Measurements from ENCODE around the gene EFNA4. TPM values are rescaled to one million over a fixed set of nuclear protein-coding genes. Genes with fewer than 3 reads are reported as not detected.

Gene EFNA4
- total RNA-seq, 1 experiment from 2014 or later = 14.5 TPM

- Histone ChIP-seq H3K9me3 (ENCODE audit: low read length) (no peaks in the 10 kb centered on the region), H2AFZ (ENCODE audit: low read length) (no peak overlapping the region), H3K4me2 (ENCODE audit: low read depth, low read length, poor library complexity, severe bottlenecking) (no peak overlapping the region), H3K9ac (ENCODE audit: low read length) (no peak overlapping the region), H3K27me3 (ENCODE audit: low read length) (no peaks in the 10 kb centered on the region), H3K9me2 (replicated peaks; ENCODE audit: insufficient read depth, low read length) (no peaks in the 10 kb centered on the region), H3K4me1 (ENCODE audit: low read length) (peaks cover 26% of the 10 kb centered on the region), H3K27ac (ENCODE audit: low read length) (no peak overlapping the region), H3K4me3 (ENCODE audit: low read length) (no peak overlapping the region), H4K20me1 (ENCODE audit: insufficient read depth, low read depth, low read length) (no peaks in the 10 kb centered on the region), H3K79me2 (ENCODE audit: low read length) (peaks cover 24% of the 10 kb centered on the region), H3K36me3 (ENCODE audit: insufficient read depth, low read length) (no peaks in the 10 kb centered on the region)
- DNase-seq = no peak
Measured at GRCh38 chr1:155048449-155049334, 14.8 kb upstream of the EFNA4 start.

DNA sequence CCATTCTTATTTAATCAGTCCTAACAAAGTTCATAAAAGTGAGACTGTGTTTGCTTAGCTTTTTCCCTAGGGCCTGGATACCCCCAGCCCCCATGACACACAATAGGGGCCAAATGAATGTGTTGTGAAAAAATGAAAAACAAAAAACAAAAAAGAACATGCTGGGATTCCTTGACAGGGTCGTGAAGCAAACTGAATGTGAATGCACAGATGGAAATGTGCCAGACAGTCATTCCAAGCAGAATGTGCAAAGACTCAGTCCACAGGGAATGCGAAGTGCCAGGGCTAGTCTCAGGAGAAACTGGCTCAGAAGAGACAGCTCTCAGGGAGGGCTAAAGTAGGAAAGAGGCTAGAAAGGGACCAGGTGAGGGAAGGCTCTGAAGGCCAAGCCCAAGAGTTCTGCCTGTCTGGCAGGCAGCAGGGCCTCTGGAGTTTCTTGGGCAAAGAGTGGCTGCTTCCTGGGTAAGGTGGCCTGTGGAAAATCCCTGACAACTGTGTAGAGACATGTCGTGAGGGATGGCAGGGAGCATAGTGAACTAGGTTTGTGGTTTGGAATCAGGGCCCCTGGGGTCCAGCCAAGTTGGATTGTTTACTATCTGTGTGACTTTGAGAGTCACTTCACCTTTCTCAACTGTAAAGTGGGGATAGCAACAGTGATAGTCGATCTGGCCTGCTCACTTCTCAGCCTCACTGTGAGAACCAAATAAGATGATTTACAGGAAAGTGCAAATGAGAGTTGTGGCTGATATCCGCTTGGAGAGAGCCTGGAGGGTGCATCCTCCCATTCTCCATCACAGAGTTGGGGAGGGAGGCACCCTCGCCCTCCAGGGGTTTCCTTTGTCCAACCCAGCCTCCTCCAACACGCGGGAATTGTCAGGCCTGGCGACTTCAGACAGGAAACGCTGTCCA, 13.6 kb upstream of the EFNA4 start:
- peak; percentile 42 for DNase-seq
- no peak overlapping the region; the same call in 1 of the 2 replicates for H3K27ac ChIP-seq (ENCODE audit: low read length)
- H3K4me1 ChIP-seq (ENCODE audit: low read length) = peaks cover 26% of the 10 kb centered on the region

DNA sequence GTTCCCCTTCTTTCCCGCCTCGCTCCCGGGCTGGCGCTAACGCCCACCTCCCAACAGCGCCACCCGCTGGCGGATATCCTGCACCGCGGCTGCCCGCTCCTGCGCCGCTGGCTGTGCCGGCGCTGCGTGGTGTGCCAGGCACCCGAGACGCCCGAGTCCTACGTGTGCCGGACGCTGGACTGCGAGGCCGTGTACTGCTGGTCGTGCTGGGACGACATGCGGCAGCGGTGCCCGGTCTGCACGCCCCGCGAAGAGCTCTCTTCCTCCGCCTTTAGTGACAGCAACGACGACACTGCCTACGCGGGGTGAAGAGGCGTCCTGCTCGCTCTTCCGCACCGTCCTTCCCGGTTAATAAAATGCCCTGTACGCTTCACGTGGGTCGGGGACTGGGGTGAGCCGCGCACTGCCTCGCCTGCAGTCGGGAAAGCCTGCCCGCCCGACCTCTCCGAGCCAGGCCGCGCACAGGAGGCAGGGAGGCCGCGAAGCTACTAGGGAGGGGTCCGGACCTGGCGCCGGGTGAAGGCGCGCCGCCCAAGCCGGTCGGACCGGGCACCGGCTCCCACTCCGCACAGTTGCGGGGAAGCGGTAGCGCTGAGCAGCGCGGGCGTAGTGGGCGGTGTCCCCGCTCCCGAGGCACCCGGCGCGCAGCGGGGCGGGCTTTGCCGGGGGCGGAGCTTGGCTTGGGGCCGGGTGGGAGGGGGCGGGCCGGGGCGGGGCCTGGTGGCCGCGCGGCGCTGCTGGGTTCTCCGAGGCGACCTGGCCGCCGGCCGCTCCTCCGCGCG, 12.8 kb upstream of the EFNA4 start, which contains the start of gene ADAM15:
Gene ADAM15, plus strand, starts transcription at position 757 of the 782 bp plus-strand sequence. CDS start 71 bp downstream, outside the sequence.
- H3K9me3 ChIP-seq (ENCODE audit: low read length) = no peaks in the 10 kb centered on the region
- H3K9ac ChIP-seq (ENCODE audit: low read length) = peak within 1 kb of the TSS; percentile 98
- no peaks in the 10 kb centered on the region for H3K9me2 ChIP-seq (replicated peaks; ENCODE audit: insufficient read depth, low read length)
- H3K27me3 ChIP-seq (ENCODE audit: low read length) = no peaks in the 10 kb centered on the region
- H3K4me3 ChIP-seq (ENCODE audit: low read length) = peak within 1 kb of the TSS; percentile 100
- 0 out of 2 replicates have a peak, but pooled peaks cover 3% of the 10 kb centered on the region for H3K36me3 ChIP-seq (ENCODE audit: insufficient read depth, low read length)
- H3K4me1 ChIP-seq (ENCODE audit: low read length) = peaks cover 26% of the 10 kb centered on the region
- H2AFZ ChIP-seq (ENCODE audit: low read length) = peak within 1 kb of the TSS; percentile 92
- H3K79me2 ChIP-seq (ENCODE audit: low read length) = peaks cover 24% of the 10 kb centered on the region
- H3K27ac ChIP-seq (ENCODE audit: low read length) = peak within 1 kb of the TSS; percentile 38
- peak within 1 kb of the TSS; percentile 91 for H3K4me2 ChIP-seq (ENCODE audit: low read depth, low read length, poor library complexity, severe bottlenecking)
- peak; percentile 94 for DNase-seq
- H4K20me1 ChIP-seq (ENCODE audit: insufficient read depth, low read depth, low read length) = no peaks in the 10 kb centered on the region

More for the DNA sequence above, 13.6 kb upstream of the EFNA4 start:
- no peaks in the 10 kb centered on the region for H3K9me2 ChIP-seq (replicated peaks; ENCODE audit: insufficient read depth, low read length)
- H3K9ac ChIP-seq (ENCODE audit: low read length) = peak overlapping the region; percentile 75
- H3K79me2 ChIP-seq (ENCODE audit: low read length) = peaks cover 24% of the 10 kb centered on the region
- H3K4me3 ChIP-seq (ENCODE audit: low read length) = peak overlapping the region; percentile 100
- no peaks in the 10 kb centered on the region for H4K20me1 ChIP-seq (ENCODE audit: insufficient read depth, low read depth, low read length)
- no peak overlapping the region; the same call in 1 of the 2 replicates for H2AFZ ChIP-seq (ENCODE audit: low read length)
- no peaks in the 10 kb centered on the region for H3K27me3 ChIP-seq (ENCODE audit: low read length)
- H3K36me3 ChIP-seq (ENCODE audit: insufficient read depth, low read length) = 0 out of 2 replicates have a peak, but pooled peaks cover 3% of the 10 kb centered on the region
- peak overlapping the region; percentile 89 for H3K4me2 ChIP-seq (ENCODE audit: low read depth, low read length, poor library complexity, severe bottlenecking)
- no peaks in the 10 kb centered on the region for H3K9me3 ChIP-seq (ENCODE audit: low read length)

DNA sequence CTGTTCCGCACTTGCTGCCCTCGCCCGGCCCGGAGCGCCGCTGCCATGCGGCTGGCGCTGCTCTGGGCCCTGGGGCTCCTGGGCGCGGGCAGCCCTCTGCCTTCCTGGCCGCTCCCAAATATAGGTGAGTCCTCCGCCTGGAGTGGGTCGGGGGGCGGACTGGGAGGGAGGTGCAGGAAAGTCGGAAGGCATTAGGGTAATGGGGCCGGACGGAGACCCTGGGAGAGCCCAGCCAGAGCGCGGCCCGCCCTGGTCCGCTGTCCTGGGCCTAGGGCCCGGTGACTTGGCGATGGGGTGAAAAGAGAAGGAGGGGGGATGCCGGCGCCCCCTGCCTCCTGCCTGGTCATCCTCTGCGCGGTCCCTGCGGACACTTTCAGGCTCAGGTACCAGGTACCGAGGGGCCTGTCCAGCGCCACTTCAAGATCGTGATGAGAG, 12.2 kb upstream of the EFNA4 start:
- no peak for DNase-seq
- Histone ChIP-seq H3K27ac (ENCODE audit: low read length) (peak overlapping the region; percentile 37), H3K9me2 (replicated peaks; ENCODE audit: insufficient read depth, low read length) (no peaks in the 10 kb centered on the region), H2AFZ (ENCODE audit: low read length) (peak overlapping the region; percentile 74), H4K20me1 (ENCODE audit: insufficient read depth, low read depth, low read length) (no peaks in the 10 kb centered on the region), H3K4me3 (ENCODE audit: low read length) (peak overlapping the region; percentile 100), H3K36me3 (ENCODE audit: insufficient read depth, low read length) (0 out of 2 replicates have a peak, but pooled peaks cover 3% of the 10 kb centered on the region), H3K9ac (ENCODE audit: low read length) (peak overlapping the region; percentile 98), H3K4me2 (ENCODE audit: low read depth, low read length, poor library complexity, severe bottlenecking) (peak overlapping the region; percentile 91), H3K27me3 (ENCODE audit: low read length) (no peaks in the 10 kb centered on the region), H3K4me1 (ENCODE audit: low read length) (peaks cover 26% of the 10 kb centered on the region), H3K9me3 (ENCODE audit: low read length) (no peaks in the 10 kb centered on the region), H3K79me2 (ENCODE audit: low read length) (peaks cover 24% of the 10 kb centered on the region)

DNA sequence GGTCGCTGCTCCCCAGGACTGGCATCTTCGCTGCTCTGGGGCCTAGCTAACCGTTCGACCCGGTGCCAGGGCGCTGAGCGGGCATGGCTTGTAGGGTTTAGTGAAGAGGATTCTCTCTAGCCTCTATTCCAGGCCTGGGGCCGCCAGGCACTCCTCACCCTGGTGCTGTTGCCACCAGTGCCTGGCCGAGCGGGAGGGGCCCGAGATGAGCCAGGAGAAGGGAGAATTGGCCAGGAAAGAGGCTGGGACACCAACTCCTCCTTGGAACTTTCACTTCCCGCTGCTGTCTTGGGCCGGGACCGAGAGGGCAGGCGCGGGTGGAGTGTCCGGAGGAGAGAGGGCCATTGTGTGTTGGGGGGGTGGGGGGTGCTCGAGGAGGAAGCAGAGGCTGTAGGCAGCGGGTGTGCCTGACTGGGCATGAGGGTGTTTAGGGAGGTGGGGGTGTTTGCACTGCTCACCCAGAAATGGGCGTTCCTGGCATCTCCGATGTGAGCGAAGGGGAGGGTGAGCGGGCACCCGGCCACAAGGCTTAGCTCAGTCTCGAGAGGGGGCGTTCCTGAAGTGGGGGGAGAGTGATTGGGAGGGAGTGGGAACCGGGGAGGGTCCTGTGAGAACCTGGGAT, 11.7 kb upstream of the EFNA4 start:
- Histone ChIP-seq H3K4me1 (ENCODE audit: low read length) (peaks cover 26% of the 10 kb centered on the region), H3K79me2 (ENCODE audit: low read length) (peaks cover 24% of the 10 kb centered on the region), H3K9ac (ENCODE audit: low read length) (peak overlapping the region; percentile 98), H4K20me1 (ENCODE audit: insufficient read depth, low read depth, low read length) (no peaks in the 10 kb centered on the region), H3K36me3 (ENCODE audit: insufficient read depth, low read length) (0 out of 2 replicates have a peak, but pooled peaks cover 3% of the 10 kb centered on the region), H3K4me2 (ENCODE audit: low read depth, low read length, poor library complexity, severe bottlenecking) (peak overlapping the region; percentile 91), H3K9me2 (replicated peaks; ENCODE audit: insufficient read depth, low read length) (no peaks in the 10 kb centered on the region), H3K9me3 (ENCODE audit: low read length) (no peaks in the 10 kb centered on the region), H3K27ac (ENCODE audit: low read length) (peak overlapping the region; percentile 37), H3K27me3 (ENCODE audit: low read length) (no peaks in the 10 kb centered on the region), H3K4me3 (ENCODE audit: low read length) (peak overlapping the region; percentile 100), H2AFZ (ENCODE audit: low read length) (peak overlapping the region; percentile 74)
- peak; percentile 78 for DNase-seq

DNA sequence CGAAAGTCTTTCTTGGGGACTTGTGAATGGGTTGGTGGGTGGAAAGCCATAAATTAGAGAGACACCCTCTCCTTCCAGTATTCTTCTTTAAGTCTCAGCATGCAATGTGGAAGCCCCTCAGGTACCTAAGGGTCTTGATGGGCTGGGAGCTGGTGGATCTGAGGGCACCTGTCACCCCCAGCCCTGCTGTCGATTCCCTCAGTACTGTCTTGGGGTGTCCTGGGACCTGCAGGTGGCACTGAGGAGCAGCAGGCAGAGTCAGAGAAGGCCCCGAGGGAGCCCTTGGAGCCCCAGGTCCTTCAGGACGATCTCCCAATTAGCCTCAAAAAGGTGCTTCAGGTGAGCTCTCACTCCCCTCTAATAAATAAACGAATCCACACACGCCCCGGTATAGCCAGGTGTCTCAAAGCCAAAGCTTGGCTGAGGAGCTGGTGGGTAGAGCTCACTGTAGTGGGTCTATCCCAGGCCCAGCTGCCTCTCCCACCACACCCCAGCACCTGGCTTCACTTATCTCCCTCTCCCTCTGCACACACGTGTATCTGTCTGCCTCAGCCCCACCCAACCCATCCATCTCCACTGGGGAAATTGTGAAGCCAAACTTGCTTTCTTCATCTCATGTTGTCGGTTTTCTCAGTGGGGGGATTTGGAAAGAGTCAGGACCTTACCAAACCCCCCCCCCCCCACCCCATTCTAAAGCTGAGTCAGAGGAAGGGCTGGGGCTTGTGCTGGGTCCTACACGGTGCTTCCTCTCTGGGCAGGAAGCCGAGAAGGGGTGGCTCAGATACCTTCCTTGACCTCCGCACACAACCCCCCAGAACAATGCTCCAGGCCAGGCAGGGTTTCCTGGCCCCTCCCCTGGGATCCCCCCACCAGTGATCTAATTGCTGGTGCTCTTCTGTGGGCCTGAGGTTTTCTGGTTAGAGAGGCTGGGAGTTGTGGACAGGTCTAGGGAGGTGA, 10.8 kb upstream of the EFNA4 start:
- H3K4me3 ChIP-seq (ENCODE audit: low read length) = peak overlapping the region; percentile 100
- no peak overlapping the region for H2AFZ ChIP-seq (ENCODE audit: low read length)
- no peaks in the 10 kb centered on the region for H3K9me2 ChIP-seq (replicated peaks; ENCODE audit: insufficient read depth, low read length)
- H4K20me1 ChIP-seq (ENCODE audit: insufficient read depth, low read depth, low read length) = no peaks in the 10 kb centered on the region
- peaks cover 26% of the 10 kb centered on the region for H3K4me1 ChIP-seq (ENCODE audit: low read length)
- H3K36me3 ChIP-seq (ENCODE audit: insufficient read depth, low read length) = 0 out of 2 replicates have a peak, but pooled peaks cover 3% of the 10 kb centered on the region
- H3K27me3 ChIP-seq (ENCODE audit: low read length) = no peaks in the 10 kb centered on the region
- peak overlapping the region; percentile 98 for H3K9ac ChIP-seq (ENCODE audit: low read length)
- H3K79me2 ChIP-seq (ENCODE audit: low read length) = peaks cover 24% of the 10 kb centered on the region
- no peaks in the 10 kb centered on the region for H3K9me3 ChIP-seq (ENCODE audit: low read length)
- H3K4me2 ChIP-seq (ENCODE audit: low read depth, low read length, poor library complexity, severe bottlenecking) = peak overlapping the region; percentile 91
- H3K27ac ChIP-seq (ENCODE audit: low read length) = no peak overlapping the region
- DNase-seq = peak; percentile 62

All from Karpas-422 (cell line).